ENCODE results near the gene PDE3A.

PDE3A gene

GRCh38 chr12:20567413-20567812, 199.1 kb downstream of the PDE3A start:
- Histone ChIP-seq H3K79me1 (ENCODE audit: low read depth, low read length) (no peaks in the 10 kb centered on the region), H3K9ac (ENCODE audit: low read depth, low read length, poor library complexity) (no peak overlapping the region), H3K27ac (replicated peaks; ENCODE audit: low read length) (no peak overlapping the region), H3K18ac (ENCODE audit: low read length) (no peak overlapping the region), H3K27me3 (ENCODE audit: control insufficient read depth in 3 of 3, insufficient read depth in 3 of 3, low read depth in 1 of 3, low read length in 3 of 3) (no peaks in the 10 kb centered on the region), H3K4me2 (ENCODE audit: insufficient read depth, low read length, poor library complexity, severe bottlenecking) (no peak overlapping the region), H3K9me3 (replicated peaks in 1 of 2; ENCODE audit: control insufficient read depth in 2 of 2, insufficient read depth in 1 of 2, low read depth in 1 of 2, low read length in 2 of 2) (no peaks in the 10 kb centered on the region), H3K23ac (ENCODE audit: low read depth, low read length, poor library complexity) (no peak overlapping the region), H3K4me3 (ENCODE audit: low read length in 2 of 2) (no peak overlapping the region), H2BK12ac (ENCODE audit: low read length) (no peak overlapping the region), H4K91ac (ENCODE audit: low read depth, low read length, poor library complexity) (no peak overlapping the region), H3K4me1 (ENCODE audit: control insufficient read depth in 2 of 2, insufficient read depth in 1 of 2, low read depth in 1 of 2, low read length in 2 of 2) (no peaks in the 10 kb centered on the region), H2BK15ac (ENCODE audit: low read length) (no peak overlapping the region), H2BK5ac (ENCODE audit: low read length) (no peak overlapping the region), H2BK120ac (ENCODE audit: low read depth, low read length) (no peak overlapping the region), H4K8ac (ENCODE audit: low read depth, low read length) (no peak overlapping the region), H3K4ac (ENCODE audit: low read length) (no peak overlapping the region), H3K14ac (ENCODE audit: low read length) (no peak overlapping the region), H2AFZ (ENCODE audit: low read length) (no peak overlapping the region), H3K36me3 (replicated peaks in 1 of 2; ENCODE audit: control insufficient read depth in 2 of 2, insufficient read depth in 2 of 2, low read length in 2 of 2) (no peaks in the 10 kb centered on the region), H2AK5ac (ENCODE audit: low read depth, low read length) (no peak overlapping the region)
- DNase-seq (ENCODE audit: low spot score): no peak

GRCh38 chr12:20572451-20572850, 204.1 kb downstream of the PDE3A start:
- Histone ChIP-seq H3K27me3 (ENCODE audit: control insufficient read depth in 3 of 3, insufficient read depth in 3 of 3, low read depth in 1 of 3, low read length in 3 of 3) (no peaks in the 10 kb centered on the region), H4K8ac (ENCODE audit: low read depth, low read length) (no peak overlapping the region), H3K9me3 (replicated peaks in 1 of 2; ENCODE audit: control insufficient read depth in 2 of 2, insufficient read depth in 1 of 2, low read depth in 1 of 2, low read length in 2 of 2) (no peaks in the 10 kb centered on the region), H4K91ac (ENCODE audit: low read depth, low read length, poor library complexity) (no peak overlapping the region), H3K9ac (ENCODE audit: low read depth, low read length, poor library complexity) (no peak overlapping the region), H2BK12ac (ENCODE audit: low read length) (no peak overlapping the region), H2AFZ (ENCODE audit: low read length) (no peak overlapping the region), H3K36me3 (replicated peaks in 1 of 2; ENCODE audit: control insufficient read depth in 2 of 2, insufficient read depth in 2 of 2, low read length in 2 of 2) (no peaks in the 10 kb centered on the region), H3K79me1 (ENCODE audit: low read depth, low read length) (no peaks in the 10 kb centered on the region), H2BK15ac (ENCODE audit: low read length) (no peak overlapping the region), H3K4me2 (ENCODE audit: insufficient read depth, low read length, poor library complexity, severe bottlenecking) (no peak overlapping the region), H2BK5ac (ENCODE audit: low read length) (no peak overlapping the region), H3K4me1 (ENCODE audit: control insufficient read depth in 2 of 2, insufficient read depth in 1 of 2, low read depth in 1 of 2, low read length in 2 of 2) (no peaks in the 10 kb centered on the region), H3K14ac (ENCODE audit: low read length) (no peak overlapping the region), H3K4me3 (ENCODE audit: low read length in 2 of 2) (no peak overlapping the region), H3K27ac (replicated peaks; ENCODE audit: low read length) (no peak overlapping the region), H3K23ac (ENCODE audit: low read depth, low read length, poor library complexity) (no peak overlapping the region), H2AK5ac (ENCODE audit: low read depth, low read length) (no peak overlapping the region), H3K4ac (ENCODE audit: low read length) (no peak overlapping the region), H3K18ac (ENCODE audit: low read length) (no peak overlapping the region), H2BK120ac (ENCODE audit: low read depth, low read length) (no peak overlapping the region)
- DNase-seq (ENCODE audit: low spot score): no peak
- no CpG with 5 or more reads among the region's 5 CpGs for WGBS, 2 donors (ENCODE audit: extremely low coverage in 2 of 2, insufficient read length in 2 of 2, insufficient replicate concordance in 1 of 2)

GRCh38 chr12:20576528-20576927, 208.2 kb downstream of the PDE3A start:
- Histone ChIP-seq H3K9me3 (replicated peaks in 1 of 2; ENCODE audit: control insufficient read depth in 2 of 2, insufficient read depth in 1 of 2, low read depth in 1 of 2, low read length in 2 of 2) (no peaks in the 10 kb centered on the region), H2BK5ac (ENCODE audit: low read length) (no peak overlapping the region), H4K8ac (ENCODE audit: low read depth, low read length) (no peak overlapping the region), H2AFZ (ENCODE audit: low read length) (no peak overlapping the region), H3K79me1 (ENCODE audit: low read depth, low read length) (no peaks in the 10 kb centered on the region), H3K27ac (replicated peaks; ENCODE audit: low read length) (no peak overlapping the region), H2BK12ac (ENCODE audit: low read length) (no peak overlapping the region), H3K9ac (ENCODE audit: low read depth, low read length, poor library complexity) (no peak overlapping the region), H2BK15ac (ENCODE audit: low read length) (no peak overlapping the region), H3K36me3 (replicated peaks in 1 of 2; ENCODE audit: control insufficient read depth in 2 of 2, insufficient read depth in 2 of 2, low read length in 2 of 2) (no peaks in the 10 kb centered on the region), H3K4me3 (ENCODE audit: low read length in 2 of 2) (no peak overlapping the region), H3K4me2 (ENCODE audit: insufficient read depth, low read length, poor library complexity, severe bottlenecking) (no peak overlapping the region), H3K27me3 (ENCODE audit: control insufficient read depth in 3 of 3, insufficient read depth in 3 of 3, low read depth in 1 of 3, low read length in 3 of 3) (no peaks in the 10 kb centered on the region), H3K4me1 (ENCODE audit: control insufficient read depth in 2 of 2, insufficient read depth in 1 of 2, low read depth in 1 of 2, low read length in 2 of 2) (no peaks in the 10 kb centered on the region), H3K18ac (ENCODE audit: low read length) (no peak overlapping the region), H4K91ac (ENCODE audit: low read depth, low read length, poor library complexity) (no peak overlapping the region), H2BK120ac (ENCODE audit: low read depth, low read length) (no peak overlapping the region), H3K4ac (ENCODE audit: low read length) (no peak overlapping the region), H2AK5ac (ENCODE audit: low read depth, low read length) (no peak overlapping the region), H3K23ac (ENCODE audit: low read depth, low read length, poor library complexity) (no peak overlapping the region), H3K14ac (ENCODE audit: low read length) (no peak overlapping the region)
- no CpG with 5 or more reads among the region's 3 CpGs for WGBS, 2 donors (ENCODE audit: extremely low coverage in 2 of 2, insufficient read length in 2 of 2, insufficient replicate concordance in 1 of 2)
- no peak for DNase-seq (ENCODE audit: low spot score)

DNA sequence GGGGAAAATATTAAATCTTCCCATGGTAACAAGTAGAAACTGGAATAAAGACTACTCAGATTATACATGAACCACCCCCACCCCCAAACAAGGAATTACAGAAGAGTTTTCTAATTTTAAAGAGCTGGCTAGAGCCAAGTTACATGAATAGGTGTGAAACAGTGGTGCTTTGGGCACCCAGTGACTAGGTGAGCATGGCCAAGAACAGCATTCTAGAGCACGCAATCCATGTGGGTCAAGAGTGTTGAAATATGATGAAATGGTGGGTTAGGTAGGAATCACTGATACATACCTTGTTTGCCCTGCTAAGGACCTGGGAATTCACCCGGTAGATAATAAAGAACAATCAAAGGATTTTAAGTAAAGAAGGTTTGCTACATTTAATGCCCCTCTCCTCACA, 208.7 kb downstream of the PDE3A start:
- Histone ChIP-seq H3K18ac (ENCODE audit: low read length) (no peak overlapping the region), H3K27ac (replicated peaks; ENCODE audit: low read length) (no peak overlapping the region), H3K14ac (ENCODE audit: low read length) (no peak overlapping the region), H2AK5ac (ENCODE audit: low read depth, low read length) (no peak overlapping the region), H2BK120ac (ENCODE audit: low read depth, low read length) (no peak overlapping the region), H4K91ac (ENCODE audit: low read depth, low read length, poor library complexity) (no peak overlapping the region), H3K9me3 (replicated peaks in 1 of 2; ENCODE audit: control insufficient read depth in 2 of 2, insufficient read depth in 1 of 2, low read depth in 1 of 2, low read length in 2 of 2) (no peaks in the 10 kb centered on the region), H3K4me2 (ENCODE audit: insufficient read depth, low read length, poor library complexity, severe bottlenecking) (no peak overlapping the region), H4K8ac (ENCODE audit: low read depth, low read length) (no peak overlapping the region), H2AFZ (ENCODE audit: low read length) (no peak overlapping the region), H3K4me3 (ENCODE audit: low read length in 2 of 2) (no peak overlapping the region), H3K23ac (ENCODE audit: low read depth, low read length, poor library complexity) (no peak overlapping the region), H3K79me1 (ENCODE audit: low read depth, low read length) (no peaks in the 10 kb centered on the region), H3K9ac (ENCODE audit: low read depth, low read length, poor library complexity) (no peak overlapping the region), H2BK12ac (ENCODE audit: low read length) (no peak overlapping the region), H2BK5ac (ENCODE audit: low read length) (no peak overlapping the region), H3K4me1 (ENCODE audit: control insufficient read depth in 2 of 2, insufficient read depth in 1 of 2, low read depth in 1 of 2, low read length in 2 of 2) (no peaks in the 10 kb centered on the region), H3K27me3 (ENCODE audit: control insufficient read depth in 3 of 3, insufficient read depth in 3 of 3, low read depth in 1 of 3, low read length in 3 of 3) (no peaks in the 10 kb centered on the region), H2BK15ac (ENCODE audit: low read length) (no peak overlapping the region), H3K36me3 (replicated peaks in 1 of 2; ENCODE audit: control insufficient read depth in 2 of 2, insufficient read depth in 2 of 2, low read length in 2 of 2) (no peaks in the 10 kb centered on the region), H3K4ac (ENCODE audit: low read length) (no peak overlapping the region)
- no peak for DNase-seq (ENCODE audit: low spot score)
- WGBS, 2 donors (ENCODE audit: extremely low coverage in 2 of 2, insufficient read length in 2 of 2, insufficient replicate concordance in 1 of 2): no CpG with 5 or more reads among the region's 2 CpGs

Data from neuronal stem cell (in vitro differentiated cells).